H1 (cell line): ENCODE data around the gene NUDT6. TPM values are rescaled to one million over a fixed set of nuclear protein-coding genes. Genes with fewer than 3 reads are reported as not detected.

Experiments
- CTBP2 ChIP-seq: IDR thresholded peaks from 2 replicates; pipeline ENCODE4 v1.7.0; 2011; ENCODE audit warnings: borderline replicate concordance, mild to moderate bottlenecking, moderate library complexity, mixed read lengths, low read length; ENCODE audit not compliant: insufficient read depth, insufficient read length
- FOSL1 ChIP-seq: IDR thresholded peaks from 2 replicates; pipeline ENCODE4 v1.6.1; 2011; ENCODE audit warnings: mild to moderate bottlenecking, low read depth, low read length, moderate library complexity; ENCODE audit not compliant: insufficient read depth
- MAFK ChIP-seq: IDR thresholded peaks from 2 replicates; pipeline ENCODE4 v1.6.1; 2012; ENCODE audit warnings: low read depth, mild to moderate bottlenecking, improper control_type of control experiment, low read length
- RXRA ChIP-seq: IDR thresholded peaks from 2 replicates; pipeline ENCODE4 v1.6.1; 2011; ENCODE audit warnings: low read depth, mild to moderate bottlenecking, low read length, moderate library complexity; ENCODE audit not compliant: insufficient read depth
- SIRT6 ChIP-seq: IDR thresholded peaks from one replicate; pipeline ENCODE4 v1.7.1; 2012; ENCODE audit warnings: low read length, inconsistent platforms
- SP1 ChIP-seq: IDR thresholded peaks from 2 replicates; pipeline ENCODE4 v1.6.1; 2011; ENCODE audit warnings: low read depth, low read length
- SP4 ChIP-seq: IDR thresholded peaks from 2 replicates; pipeline ENCODE4 v1.6.1; 2012; ENCODE audit warnings: low read length, inconsistent platforms
- YY1 ChIP-seq: IDR thresholded peaks from 2 replicates; pipeline ENCODE4 v1.6.1; 2011; ENCODE audit warnings: low read depth, mild to moderate bottlenecking, low read length
- polyA plus RNA-seq, 7 experiments: library from polyadenylated mRNA; depleted of rRNA in 3 of 7; stranded (reverse) in 5 of 7; unstranded in 2 of 7; fragments of >200 nt in 5 of 7; fragments of 200-250 nt in 2 of 7; gene quantifications; 1 replicate in 5 of 7; 2 replicates in 1 of 7; 4 replicates in 1 of 7; pipeline versions ENCODE4 v1.2.1 to v1.2.3, GENCODE V29; 2011 to 2013; ENCODE audit warnings: missing spikeins in 2 of 7, mixed read lengths in 2 of 7
- total RNA-seq: library from RNA; stranded (reverse); fragmentation: NEBNext Ultra II Directional; extraction: Animal tissue kit (Norgen Biotek cat#: 25700); gene quantifications from 2 replicates; pipeline ENCODE4 v1.2.1, GENCODE V29; 2021

Gene NUDT6
- total and polyA plus RNA-seq, 2 of the 8 experiments (the other 6 are each of a cell fraction or from before 2014, with no cell fraction given) = 5.0 to 12.4 TPM

DNA sequence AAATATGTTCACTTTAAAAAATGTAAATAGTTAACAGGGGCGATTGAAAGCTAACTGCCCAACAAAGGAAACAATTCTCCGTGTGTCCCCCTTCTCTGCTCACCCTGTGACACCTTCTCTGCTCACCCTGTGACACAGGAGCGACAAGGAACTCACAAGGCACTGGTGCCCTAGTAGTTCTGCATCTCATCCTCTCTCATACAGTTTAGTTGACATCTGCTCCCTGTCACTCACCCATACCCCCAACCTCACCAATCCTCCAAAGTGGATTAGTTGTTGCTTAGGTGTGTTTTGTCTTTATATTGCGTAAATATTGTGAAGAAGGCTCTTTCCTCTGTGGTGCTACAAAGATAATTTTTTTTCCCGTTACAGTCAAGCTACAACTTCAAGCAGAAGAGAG is 46.4 kb downstream of the NUDT6 start (continued):
- TF ChIP-seq SIRT6 = no peak
- no peak for TF ChIP-seq SP1
- no peak for TF ChIP-seq RXRA
- TF ChIP-seq YY1 = no peak
- TF ChIP-seq MAFK = no peak
- TF ChIP-seq CTBP2 = no peak
- TF ChIP-seq FOSL1 = no peak
- no peak for TF ChIP-seq SP4
